MCF 10A (cell line): ENCODE data around the gene EMID1. TPM values are rescaled to one million over a fixed set of nuclear protein-coding genes. Genes with fewer than 3 reads are reported as not detected.

Source experiments
- BruUV-seq: library from RNA; stranded (reverse); fragments of 400-500 nt; replicated peaks from 2 replicates; lab custom pipeline; 2021; lab: Mats Ljungman, UMichigan
- CTCF ChIA-PET: fragments of 300-600 bp; sonication (Branson Sonifier 250); formaldehyde crosslinking; extraction: SDS; loops from one replicate; lab custom pipeline; 2021; ENCODE audit warnings: antibody characterized with exemption, inconsistent platforms; lab: Yijun Ruan, JAX
- POLR2A ChIA-PET: fragments of 300-600, 350-650 bp; sonication (Branson Sonifier 250); formaldehyde crosslinking; extraction: SDS; loops from one replicate; lab custom pipeline; 2020; ENCODE audit warnings: antibody characterized with exemption, inconsistent platforms; lab: Yijun Ruan, JAX
- DNase-seq: peaks from one replicate; pipeline ENCODE4 v3.0.0-alpha.2; 2018; ENCODE audit not compliant: unreplicated experiment
- H3K27ac Mint-ChIP-seq: one replicate; pipeline ENCODE4 v1.8.0; 2022; ENCODE audit warnings: mild to moderate bottlenecking, low read depth, mixed read lengths; ENCODE audit not compliant: unreplicated experiment
- H3K27me3 Mint-ChIP-seq: one replicate; pipeline ENCODE4 v1.8.0; 2022; ENCODE audit warnings: mixed read lengths; ENCODE audit not compliant: insufficient read depth, unreplicated experiment
- H3K36me3 Mint-ChIP-seq: one replicate; pipeline ENCODE4 v1.8.0; 2022; ENCODE audit warnings: mild to moderate bottlenecking, moderate library complexity, mixed read lengths; ENCODE audit not compliant: insufficient read depth, unreplicated experiment
- H3K4me1 Mint-ChIP-seq: one replicate; pipeline ENCODE4 v1.8.0; 2022; ENCODE audit warnings: mixed read lengths; ENCODE audit not compliant: insufficient read depth, unreplicated experiment
- H3K4me3 Mint-ChIP-seq: one replicate; pipeline ENCODE4 v1.8.0; 2022; ENCODE audit warnings: mild to moderate bottlenecking, moderate library complexity, mixed read lengths; ENCODE audit not compliant: unreplicated experiment
- H3K9me3 Mint-ChIP-seq: one replicate; pipeline ENCODE4 v1.8.0; 2022; ENCODE audit warnings: mixed read lengths; ENCODE audit not compliant: unreplicated experiment
- intact Hi-C: fragments of 100-400 bp; cut with micrococcal nuclease; formaldehyde crosslinking; loops from 2 replicates; pipeline ENCODE4 v1.14.1; 2022
- total RNA-seq: library from RNA; stranded (reverse); gene quantifications from 2 replicates; pipeline ENCODE4 v1.2.3, GENCODE V29; 2022
- TF ChIP-seq, protein P1 (sequence below): fragments of 200-600 bp; IDR thresholded peaks from one replicate; pipeline ENCODE4 v1.8.0; 2022; ENCODE audit warnings: antibody characterized with exemption, mild to moderate bottlenecking; ENCODE audit not compliant: unreplicated experiment

The EMID1 gene
- total RNA-seq, 1 experiment from 2014 or later = not detected

DNA sequence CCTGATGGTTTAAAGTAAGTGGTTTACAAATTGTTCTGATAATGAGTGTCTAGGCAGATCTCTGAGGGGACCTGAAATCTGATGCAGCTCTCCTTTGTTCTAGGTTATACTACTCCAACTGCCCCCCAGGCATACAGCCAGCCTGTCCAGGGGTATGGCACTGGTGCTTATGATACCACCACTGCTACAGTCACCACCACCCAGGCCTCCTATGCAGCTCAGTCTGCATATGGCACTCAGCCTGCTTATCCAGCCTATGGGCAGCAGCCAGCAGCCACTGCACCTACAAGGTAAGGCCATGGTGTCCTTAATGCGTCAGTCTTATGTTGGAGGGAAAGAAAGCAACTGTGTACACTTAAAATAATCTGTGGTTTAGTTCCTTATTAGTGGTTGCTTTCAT is 72.2 kb downstream of the EMID1 start:
- H3K9me3 Mint-ChIP-seq = no peaks in the 10 kb centered on the region
- DNase-seq = no peak
- ChIA-PET CTCF (no interaction called here), POLR2A (no interaction called here)
- H3K36me3 Mint-ChIP-seq = peaks cover 100% of the 10 kb centered on the region
- no peak overlapping the region for H3K4me3 Mint-ChIP-seq
- no peak overlapping the region for H3K27ac Mint-ChIP-seq
- TF ChIP-seq, protein P1, sequence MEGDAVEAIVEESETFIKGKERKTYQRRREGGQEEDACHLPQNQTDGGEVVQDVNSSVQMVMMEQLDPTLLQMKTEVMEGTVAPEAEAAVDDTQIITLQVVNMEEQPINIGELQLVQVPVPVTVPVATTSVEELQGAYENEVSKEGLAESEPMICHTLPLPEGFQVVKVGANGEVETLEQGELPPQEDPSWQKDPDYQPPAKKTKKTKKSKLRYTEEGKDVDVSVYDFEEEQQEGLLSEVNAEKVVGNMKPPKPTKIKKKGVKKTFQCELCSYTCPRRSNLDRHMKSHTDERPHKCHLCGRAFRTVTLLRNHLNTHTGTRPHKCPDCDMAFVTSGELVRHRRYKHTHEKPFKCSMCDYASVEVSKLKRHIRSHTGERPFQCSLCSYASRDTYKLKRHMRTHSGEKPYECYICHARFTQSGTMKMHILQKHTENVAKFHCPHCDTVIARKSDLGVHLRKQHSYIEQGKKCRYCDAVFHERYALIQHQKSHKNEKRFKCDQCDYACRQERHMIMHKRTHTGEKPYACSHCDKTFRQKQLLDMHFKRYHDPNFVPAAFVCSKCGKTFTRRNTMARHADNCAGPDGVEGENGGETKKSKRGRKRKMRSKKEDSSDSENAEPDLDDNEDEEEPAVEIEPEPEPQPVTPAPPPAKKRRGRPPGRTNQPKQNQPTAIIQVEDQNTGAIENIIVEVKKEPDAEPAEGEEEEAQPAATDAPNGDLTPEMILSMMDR = no peak
- H3K27me3 Mint-ChIP-seq = no peaks in the 10 kb centered on the region
- H3K4me1 Mint-ChIP-seq = peaks cover 11% of the 10 kb centered on the region
- no TSS peak for BruUV-seq
- intact Hi-C loops = no loop called here

DNA sequence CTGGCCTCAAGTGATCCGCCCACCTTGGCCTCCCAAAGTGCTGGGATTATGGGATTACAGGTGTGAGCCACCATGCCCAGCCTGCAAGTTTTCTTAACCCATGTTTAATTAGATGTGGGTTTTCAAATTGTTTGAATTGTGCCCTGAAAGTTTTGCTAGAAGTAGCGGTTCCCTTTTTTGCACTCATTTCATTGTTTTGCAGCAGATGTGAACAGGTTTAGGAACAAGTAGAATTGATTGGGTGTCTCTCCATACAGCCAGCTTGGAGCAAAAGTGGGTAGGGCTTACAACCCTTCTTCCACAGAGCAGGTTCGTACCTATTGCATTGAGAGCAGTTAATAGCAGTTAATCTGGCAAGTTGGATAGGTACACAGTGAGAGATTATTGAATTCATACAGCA is 78.5 kb downstream of the EMID1 start:
- H3K4me1 Mint-ChIP-seq = no peaks in the 10 kb centered on the region
- intact Hi-C loops = no loop called here
- ChIA-PET POLR2A (interaction anchor here (0.6 to 1.4 kb wide), 3 partner anchors 14 to 484 kb away, joined by 3 read pairs; partner anchors contain the start of gene EWSR1), CTCF (no interaction called here)
- DNase-seq = no peak
- BruUV-seq = no TSS peak
- TF ChIP-seq, protein P1 = no peak
- no peak overlapping the region for H3K27ac Mint-ChIP-seq
- no peaks in the 10 kb centered on the region for H3K27me3 Mint-ChIP-seq
- H3K4me3 Mint-ChIP-seq = no peak overlapping the region
- peaks cover 100% of the 10 kb centered on the region for H3K36me3 Mint-ChIP-seq
- H3K9me3 Mint-ChIP-seq = no peaks in the 10 kb centered on the region

DNA sequence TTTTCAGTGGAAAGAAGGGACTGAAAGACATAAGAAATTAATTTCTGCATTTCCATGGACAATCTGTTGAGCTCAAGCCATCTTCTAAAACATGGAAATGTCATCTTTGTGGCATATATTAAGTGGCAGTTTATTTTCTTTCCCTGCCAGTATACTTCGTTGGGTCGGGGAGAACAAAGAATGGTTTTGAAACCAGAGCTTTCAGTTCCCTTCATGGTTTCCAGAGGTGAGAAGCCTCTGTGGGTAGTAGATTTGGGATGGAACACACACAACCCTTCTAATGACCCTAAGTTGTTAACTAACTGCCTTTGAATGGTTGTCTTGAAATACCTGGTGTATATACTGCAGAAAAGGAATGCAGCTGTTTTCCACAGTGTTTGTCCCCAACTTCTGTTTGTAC is 83.1 kb downstream of the EMID1 start:
- CTCF ChIA-PET = interaction anchor here (0.6 to 1.1 kb wide), 3 partner anchors 15 to 380 kb away, joined by 3 to 8 read pairs (median 3); no protein-coding TSS in a partner anchor
- intact Hi-C loops = no loop called here
- POLR2A ChIA-PET = interaction anchor here (0.6 kb wide), 1 partner anchor 21 kb away, joined by 3 read pairs; no protein-coding TSS in a partner anchor
- TF ChIP-seq, protein P1 = no peak
- Mint-ChIP-seq H3K27ac (no peak overlapping the region), H3K4me3 (no peak overlapping the region), H3K36me3 (peaks cover 100% of the 10 kb centered on the region), H3K4me1 (no peaks in the 10 kb centered on the region), H3K27me3 (no peaks in the 10 kb centered on the region), H3K9me3 (no peaks in the 10 kb centered on the region)
- DNase-seq = no peak
- BruUV-seq = no TSS peak

DNA sequence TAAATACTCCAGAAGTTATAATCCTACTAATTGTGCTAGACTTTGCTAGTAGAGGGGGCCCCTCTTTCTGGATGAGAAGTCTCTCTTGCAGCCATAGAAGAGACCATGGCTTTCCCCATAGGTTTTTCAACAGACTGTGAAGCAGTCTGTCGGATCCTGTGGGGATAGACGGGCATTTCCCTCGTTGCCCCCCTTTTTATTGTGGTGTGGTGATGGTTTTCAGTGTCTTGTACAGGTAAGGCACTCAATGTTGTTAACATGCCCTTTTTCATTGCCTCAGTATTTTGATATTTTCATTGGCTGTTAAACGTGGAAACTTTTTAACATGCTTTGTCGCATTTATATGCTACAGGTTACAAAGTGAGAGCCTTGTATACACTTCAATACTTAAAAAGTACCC is 84.4 kb downstream of the EMID1 start:
- BruUV-seq = no TSS peak
- TF ChIP-seq, protein P1 = no peak
- H3K27me3 Mint-ChIP-seq = no peaks in the 10 kb centered on the region
- ChIA-PET POLR2A (interaction anchor here (1.0 kb wide), 1 partner anchor 11 kb away, joined by 5 read pairs; no protein-coding TSS in a partner anchor), CTCF (no interaction called here)
- H3K4me3 Mint-ChIP-seq = no peak overlapping the region
- no peak for DNase-seq
- intact Hi-C loops = no loop called here
- H3K36me3 Mint-ChIP-seq = peaks cover 100% of the 10 kb centered on the region
- no peaks in the 10 kb centered on the region for H3K4me1 Mint-ChIP-seq
- no peak overlapping the region for H3K27ac Mint-ChIP-seq
- H3K9me3 Mint-ChIP-seq = no peaks in the 10 kb centered on the region
